Adipose tissue (tissue), 3 donors: ENCODE results near the gene SAMSN1. TPM values are rescaled to one million over a fixed set of nuclear protein-coding genes. Genes with fewer than 3 reads are reported as not detected.

Source experiments
- H3K27ac ChIP-seq: one replicate; pipeline ENCODE4 v1.5.1; 2013; ENCODE audit warnings: low read depth, low read length
- WGBS, 3 donors: extraction: QIAGEN DNeasy Blood & Tissue Kit; methylation state at CpG; one replicate each; pipeline ENCODE4 v1.1.7; 2013; 5-methylcytosine and 5-hydroxymethylcytosine counted together
- polyA plus RNA-seq, 3 donors: library from polyadenylated mRNA; stranded (reverse); fragments of 200-250 nt; gene quantifications; one replicate each; pipeline ENCODE4 v1.2.3, GENCODE V29; 2013
- donor health status: healthy with polysubstance abuse.
- donor health status: Bipolar disorder and iron deficiency.
- donor health status: healthy.

Gene SAMSN1
- polyA plus RNA-seq, 3 donors = 1.4 to 20.5 (median 19.2) TPM

GRCh38 chr21:14457762-14458161 is 88.4 kb downstream of the SAMSN1 start:
- H3K27ac ChIP-seq = no peak overlapping the region
- WGBS, 3 donors = 80 to 93% (median 87%) methylated on average over 3 of the region's 3 CpGs

DNA sequence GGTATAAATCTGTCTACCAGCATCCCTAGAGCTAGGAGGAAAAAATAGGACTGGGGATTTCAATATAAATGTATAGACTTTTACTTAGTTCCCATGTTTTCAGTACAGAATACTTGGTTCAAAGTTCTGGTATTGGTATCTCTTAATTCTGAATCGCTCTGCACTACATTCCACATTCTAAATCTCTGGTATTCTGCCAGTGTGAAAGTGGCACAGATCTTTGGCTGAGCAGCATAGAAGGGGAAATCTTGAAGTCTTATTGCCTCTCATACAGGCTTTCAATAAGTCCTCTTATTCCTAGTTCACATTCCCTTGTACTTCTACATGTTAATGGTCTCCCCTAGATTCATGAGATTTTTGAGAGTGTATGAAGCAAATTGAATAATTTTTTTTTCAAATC is 89.2 kb downstream of the SAMSN1 start:
- no peak overlapping the region for H3K27ac ChIP-seq
- whole genome bisulfite sequencing, 3 donors = 87 to 97% (median 95%) methylated on average over 1 of the region's 1 CpG

DNA sequence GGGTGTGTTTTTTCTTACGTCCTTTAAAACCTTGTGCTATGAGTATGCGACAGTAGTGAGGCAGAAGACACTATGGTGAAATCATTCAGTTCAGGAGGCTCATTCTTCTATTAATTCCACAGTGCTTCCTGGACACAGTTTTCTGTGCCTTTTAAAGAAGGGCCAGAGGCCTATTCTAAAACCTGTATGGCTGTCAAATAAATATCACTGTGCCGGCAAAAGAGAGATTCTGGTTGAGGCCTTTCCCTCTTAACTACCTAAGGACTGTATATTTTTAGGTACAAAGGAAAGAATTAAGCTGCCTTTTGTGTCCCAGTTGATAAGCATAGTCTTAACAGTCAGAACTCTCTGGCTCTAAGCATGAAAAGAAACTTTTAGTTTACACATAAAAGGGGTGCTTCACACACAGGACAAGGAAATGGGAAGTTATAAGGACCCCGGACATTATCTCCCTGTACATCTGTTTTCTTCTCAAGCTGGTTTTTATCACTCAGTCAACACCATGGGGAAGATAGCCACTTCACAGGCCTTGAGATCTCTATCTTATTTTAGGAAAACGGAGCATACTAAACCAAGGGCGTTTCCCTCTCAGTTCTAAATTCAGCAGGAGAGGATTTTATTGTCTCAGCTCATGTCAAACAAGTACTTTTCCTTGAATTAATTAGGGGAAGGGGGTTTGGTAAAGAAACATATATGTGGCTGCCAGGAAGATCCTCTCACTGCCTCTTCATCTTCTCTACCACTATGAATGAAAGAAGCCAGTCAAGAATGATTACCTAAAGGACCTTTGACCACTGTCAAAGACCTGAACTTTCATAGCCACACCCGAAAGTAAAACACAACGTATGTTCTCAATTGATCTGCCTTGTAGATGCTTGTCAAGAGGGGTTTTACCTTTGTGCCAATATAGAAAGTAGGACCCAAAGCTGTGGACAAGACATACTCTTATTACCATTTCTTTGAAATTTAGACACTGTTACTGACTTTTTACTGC is 91.8 kb downstream of the SAMSN1 start:
- H3K27ac ChIP-seq = no peak overlapping the region
- WGBS, 3 donors = 47 to 57% (median 53%) methylated on average over 8 of the region's 8 CpGs

- H3K27ac ChIP-seq = no peak overlapping the region
- WGBS, 3 donors = 33 to 62% (median 62%) methylated on average over 4 of the region's 4 CpGs
Measured at GRCh38 chr21:14453339-14454015, 92.6 kb downstream of the SAMSN1 start.

- no peak overlapping the region for H3K27ac ChIP-seq
- 53 to 78% (median 72%) methylated on average over 7 of the region's 7 CpGs for WGBS, 3 donors
Measured at GRCh38 chr21:14452727-14453241, 93.3 kb downstream of the SAMSN1 start.

GRCh38 chr21:14452031-14452726 is 93.9 kb downstream of the SAMSN1 start:
- H3K27ac ChIP-seq = no peak overlapping the region
- WGBS, 3 donors = 62 to 70% (median 69%) methylated on average over 7 of the region's 7 CpGs

DNA sequence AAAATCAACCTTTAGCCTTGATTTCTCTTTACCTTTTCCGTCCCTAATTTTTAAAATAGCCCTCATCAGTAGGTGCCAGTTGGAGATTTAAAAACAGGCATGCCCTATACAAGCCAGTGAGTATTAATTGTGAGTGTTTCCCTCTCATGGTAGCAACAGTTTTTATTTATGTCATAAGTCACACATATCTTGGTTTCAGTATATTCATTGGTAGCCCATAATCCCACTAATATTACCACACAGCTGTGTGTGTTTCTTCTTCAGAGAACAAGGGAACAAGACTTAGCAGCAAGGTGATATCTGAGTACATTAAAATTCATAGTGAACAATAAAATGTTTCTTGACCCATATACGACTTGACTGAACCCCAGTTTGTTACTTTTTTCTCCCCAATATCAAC is 94.6 kb downstream of the SAMSN1 start:
- WGBS, 3 donors = 72 to 91% (median 85%) methylated on average over 2 of the region's 2 CpGs
- H3K27ac ChIP-seq = no peak overlapping the region

- 76 to 100% (median 87%) methylated on average over 1 of the region's 1 CpG for WGBS, 3 donors
- H3K27ac ChIP-seq = no peak overlapping the region
Measured at GRCh38 chr21:14448784-14449183, 97.3 kb downstream of the SAMSN1 start.

DNA sequence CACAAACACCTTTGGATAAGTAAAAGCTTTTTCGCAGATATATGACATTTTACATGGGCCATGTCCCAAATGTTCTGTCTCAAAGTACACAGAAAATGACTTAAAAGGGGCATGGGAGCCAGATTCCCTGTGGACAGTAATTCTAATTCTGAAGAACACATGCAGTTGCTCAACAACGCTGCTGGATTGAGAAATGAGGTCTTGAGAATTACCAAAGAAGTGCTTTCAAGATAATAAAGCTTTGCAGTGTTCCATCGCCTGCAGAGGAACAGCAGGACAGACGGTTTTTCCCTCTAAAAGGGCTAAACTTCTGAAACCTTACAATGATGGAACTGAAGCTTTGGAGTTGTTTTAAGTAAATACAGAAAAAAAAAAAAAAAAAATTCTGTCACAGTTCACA is 107.9 kb downstream of the SAMSN1 start:
- 47 to 57% (median 51%) methylated on average over 4 of the region's 4 CpGs for WGBS, 3 donors
- no peak overlapping the region for H3K27ac ChIP-seq

DNA sequence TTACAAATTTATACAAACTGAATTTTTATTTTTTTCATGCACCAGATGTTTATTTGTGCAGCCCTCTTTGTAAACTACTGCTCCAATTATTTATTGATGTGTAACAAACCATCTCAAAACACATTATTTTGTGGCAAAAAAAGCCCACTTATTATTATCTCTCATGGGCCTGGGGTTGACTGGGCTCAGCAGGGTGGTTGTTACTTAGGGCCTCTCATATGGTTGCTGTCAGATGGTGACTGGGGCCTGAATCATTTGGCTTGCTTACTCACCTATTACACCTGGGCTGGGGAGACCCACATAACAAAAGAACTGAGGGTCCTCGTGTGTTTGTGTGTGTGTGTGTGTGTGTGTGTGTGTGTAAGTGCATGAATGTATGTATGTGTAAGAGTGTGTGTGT is 110.7 kb downstream of the SAMSN1 start:
- H3K27ac ChIP-seq = no peak overlapping the region
- WGBS, 3 donors = 71 to 79% (median 77%) methylated on average over 1 of the region's 1 CpG

Other genes with a start within 250 kb of the SAMSN1 start
- 1 to 10 TPM; 5.6 to 7.9 (median 5.8) TPM for gene HSPA13, start 163.2 kb downstream of the SAMSN1 start, polyA plus RNA-seq